Measurements from ENCODE around the gene CELF4.
A peak's percentile ranks its signal among the peaks of the same experiment; 100 is the strongest.

Gene CELF4

DNA sequence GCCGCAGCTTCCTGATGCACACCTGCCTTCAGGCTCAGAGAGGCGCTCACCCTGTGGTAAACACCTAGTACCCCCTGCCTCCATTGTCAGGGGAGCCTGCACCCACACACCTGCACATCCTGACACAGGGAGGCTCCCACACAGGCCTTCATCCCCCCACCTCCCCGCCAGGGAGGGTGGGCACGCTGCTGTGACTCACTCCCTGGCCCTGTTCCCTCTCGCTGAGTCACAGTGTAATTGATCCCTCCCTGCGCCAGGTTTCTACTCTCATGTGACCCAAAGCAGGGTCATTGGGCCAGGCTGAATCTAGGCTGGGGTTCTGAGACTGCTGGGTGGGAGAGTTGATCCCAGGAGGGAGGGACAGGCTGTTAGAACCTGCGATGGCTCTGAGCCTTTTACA lies 8.5 kb upstream of the CELF4 start:
- peak; percentile 65 for DNase-seq (ENCODE audit: low spot score)
- no peak for FAIRE-seq

GRCh38 chr18:37572736-37573135 lies 7.1 kb upstream of the CELF4 start:
- DNase-seq (ENCODE audit: low spot score): no peak

DNA sequence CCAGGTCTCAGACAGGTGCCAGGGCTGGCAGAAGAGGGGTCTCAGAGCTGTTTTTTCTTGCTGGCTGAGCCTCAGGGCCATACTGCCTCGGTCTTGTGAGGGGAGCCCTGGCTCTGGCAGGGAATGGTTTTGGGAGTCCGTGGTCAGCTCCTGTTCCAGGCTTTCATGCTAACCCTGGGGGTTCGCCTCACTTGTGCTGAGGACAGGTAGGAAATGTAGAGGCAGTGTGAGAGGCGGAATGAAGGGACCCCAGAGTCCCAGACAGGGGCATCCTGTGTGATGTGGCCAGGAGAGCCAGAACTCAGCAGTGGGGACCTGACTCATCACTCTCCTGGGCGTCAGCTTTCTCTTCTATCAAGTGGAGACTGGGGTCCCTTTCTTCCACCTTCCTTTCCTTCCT lies 5.7 kb upstream of the CELF4 start:
- FAIRE-seq (no peak), DNase-seq (ENCODE audit: low spot score) (no peak)

More at GRCh38 chr18:37572736-37573135, 7.1 kb upstream of the CELF4 start:
- FAIRE-seq: no peak

DNA sequence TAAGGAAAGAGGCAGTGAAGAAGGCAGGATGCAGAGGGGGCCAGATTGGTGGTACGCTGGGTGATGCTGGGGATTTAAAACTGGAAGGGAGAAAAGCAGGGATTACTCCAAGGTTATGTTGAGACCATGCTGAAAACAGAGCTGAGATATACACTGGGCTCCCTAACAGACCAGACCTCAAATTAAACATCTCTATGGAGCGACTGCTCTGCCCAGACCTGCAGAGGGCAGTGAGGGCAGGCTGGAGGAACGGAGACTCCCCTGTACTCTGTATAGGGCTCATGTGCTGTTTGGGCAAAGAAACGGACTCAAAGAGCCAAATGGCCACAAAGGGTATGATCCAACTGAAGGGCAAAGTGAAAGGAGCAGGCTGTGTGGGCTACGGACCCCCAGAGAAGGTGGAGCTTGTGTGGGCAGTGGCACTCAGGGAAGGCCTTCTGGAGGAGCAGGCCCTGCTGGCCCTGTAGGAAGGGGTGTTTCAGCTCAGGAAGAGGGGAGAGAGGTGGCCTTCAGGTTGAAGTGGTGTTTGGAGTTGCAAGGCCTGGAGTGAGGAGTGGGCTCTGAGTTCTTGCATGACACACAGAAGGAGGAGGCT lies 4.8 kb upstream of the CELF4 start:
- DNase-seq (ENCODE audit: low spot score) (no peak), FAIRE-seq (no peak)

GRCh38 chr18:37568671-37569070 lies 3.1 kb upstream of the CELF4 start:
- FAIRE-seq: no peak

DNA sequence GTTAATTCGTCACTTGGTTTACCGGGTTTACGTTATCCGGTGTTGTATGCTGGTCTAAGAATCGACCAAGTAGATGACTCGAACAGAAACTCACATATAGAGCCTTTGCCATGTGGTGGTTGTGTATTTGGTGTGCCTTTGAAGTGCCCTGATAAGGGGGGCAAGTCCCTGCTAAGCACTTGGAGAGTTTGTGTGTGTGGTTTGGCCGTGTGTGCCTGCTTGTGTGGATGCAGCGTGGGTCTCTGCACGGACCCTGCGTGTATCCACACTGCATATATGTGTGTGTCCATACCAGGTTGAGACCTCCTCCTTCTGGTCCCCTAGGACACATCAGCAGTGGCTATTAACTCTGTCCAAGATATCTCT lies 2.4 kb upstream of the CELF4 start:
- DNase-seq (ENCODE audit: low spot score) (no peak), FAIRE-seq (no peak)

More at GRCh38 chr18:37568671-37569070, 3.1 kb upstream of the CELF4 start:
- no peak for DNase-seq (ENCODE audit: low spot score)

DNA sequence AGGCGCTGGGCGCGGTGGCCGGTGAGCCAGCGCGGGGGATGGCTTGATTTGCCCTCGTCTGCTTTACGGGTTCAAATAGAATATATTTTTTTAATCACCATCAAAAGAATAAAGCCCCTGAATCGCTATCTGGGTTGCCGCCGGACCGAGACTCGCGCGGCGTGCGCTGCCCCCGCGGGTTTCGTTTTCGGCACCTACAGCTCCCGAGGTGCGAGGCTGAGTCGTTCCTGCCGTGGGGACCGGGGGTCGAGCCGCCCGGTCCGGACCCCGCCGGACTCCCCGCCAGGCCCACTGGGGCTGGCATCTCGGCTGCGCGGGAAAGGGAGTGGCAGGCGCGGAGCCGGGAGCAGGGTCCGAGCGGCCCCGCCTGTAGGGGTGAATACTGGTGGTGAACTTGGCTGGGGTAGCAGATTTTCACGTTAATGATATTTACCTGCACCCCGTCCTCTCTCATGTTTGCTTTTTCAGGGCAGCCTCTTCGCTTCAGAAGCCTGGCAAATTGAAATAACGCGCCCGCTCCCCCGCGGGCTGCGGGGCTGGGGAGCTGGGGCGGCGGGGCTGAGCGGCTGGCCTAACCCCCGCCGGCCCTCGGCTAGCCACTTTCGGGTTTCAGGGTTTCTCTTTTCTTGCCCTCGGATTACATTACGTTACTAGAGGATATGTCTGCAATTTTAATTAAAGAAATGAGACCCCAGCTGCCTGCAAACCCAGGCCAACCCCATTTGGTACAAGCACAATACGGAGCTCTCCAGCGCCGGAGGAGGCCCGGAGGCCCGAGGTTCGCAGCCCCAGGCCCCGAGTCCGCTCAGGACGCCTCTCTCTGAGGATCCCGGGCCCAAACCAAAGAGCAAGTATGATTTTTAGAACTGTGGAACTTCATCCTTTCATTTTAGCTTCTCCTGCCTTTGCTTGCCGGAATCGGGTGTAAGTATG lies 1.7 kb upstream of the CELF4 start:
- FAIRE-seq (no peak), DNase-seq (ENCODE audit: low spot score) (no peak)

DNA sequence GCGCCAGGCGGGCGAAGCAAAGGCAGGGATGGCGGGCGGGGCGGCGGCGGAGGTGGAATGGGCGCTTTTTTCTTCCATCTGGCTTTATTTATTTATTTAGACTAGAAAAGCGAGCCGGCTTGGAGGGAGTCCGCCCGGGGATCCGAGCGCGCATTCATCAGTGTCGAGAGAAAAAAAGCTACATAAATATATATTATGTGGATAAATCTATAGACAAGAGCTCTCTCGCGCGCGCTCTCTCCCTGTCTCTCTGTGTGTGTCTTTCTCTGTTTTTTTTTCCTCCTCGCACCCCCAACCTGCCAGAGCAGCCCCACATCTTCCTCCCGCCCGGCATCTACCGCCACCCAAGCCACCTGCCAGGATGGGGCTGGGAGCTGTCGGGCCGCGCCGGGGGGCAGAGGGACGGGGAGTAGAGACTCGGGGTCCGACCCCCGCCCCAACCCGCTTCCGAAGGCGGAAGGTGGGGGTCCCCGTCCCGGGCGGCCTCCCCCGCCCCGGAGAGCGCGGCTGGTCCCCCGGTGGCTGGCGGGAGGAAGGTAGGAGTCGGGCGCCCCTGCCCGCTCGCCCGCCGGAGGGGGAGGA lies 972 bp upstream of the CELF4 start:
- DNase-seq (ENCODE audit: low spot score) (no peak), FAIRE-seq (no peak)

GRCh38 chr18:37565977-37566478 lies 430 bp upstream of the CELF4 start:
- DNase-seq (ENCODE audit: low spot score): peak; percentile 72
- FAIRE-seq: no peak

GRCh38 chr18:37564711-37565100 lies 892 bp downstream of the CELF4 start:
- FAIRE-seq (no peak), DNase-seq (ENCODE audit: low spot score) (peak; percentile 64)

GRCh38 chr18:37563931-37564392 lies 1.6 kb downstream of the CELF4 start:
- DNase-seq (ENCODE audit: low spot score) (no peak), FAIRE-seq (no peak)

DNA sequence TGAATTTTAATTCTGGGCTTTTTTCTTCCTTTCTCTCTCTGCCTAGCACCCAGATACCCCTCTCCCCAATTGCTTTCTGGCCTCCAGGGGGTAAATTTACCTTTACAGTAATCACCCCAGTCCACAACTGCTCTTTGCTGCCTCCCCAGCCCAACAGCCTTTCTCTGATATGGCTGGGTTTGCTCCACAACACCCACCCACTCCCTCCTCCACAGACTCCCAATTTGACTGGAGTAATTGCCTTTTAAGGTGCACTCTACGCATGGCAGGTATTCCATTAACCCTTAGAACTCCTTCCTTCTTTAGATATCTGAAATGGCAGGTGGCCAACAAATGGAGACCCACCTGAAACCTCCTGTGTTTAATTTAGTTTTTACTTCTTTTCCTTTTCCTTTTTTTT lies 3.6 kb downstream of the CELF4 start:
- FAIRE-seq: no peak
- DNase-seq (ENCODE audit: low spot score): no peak

DNA sequence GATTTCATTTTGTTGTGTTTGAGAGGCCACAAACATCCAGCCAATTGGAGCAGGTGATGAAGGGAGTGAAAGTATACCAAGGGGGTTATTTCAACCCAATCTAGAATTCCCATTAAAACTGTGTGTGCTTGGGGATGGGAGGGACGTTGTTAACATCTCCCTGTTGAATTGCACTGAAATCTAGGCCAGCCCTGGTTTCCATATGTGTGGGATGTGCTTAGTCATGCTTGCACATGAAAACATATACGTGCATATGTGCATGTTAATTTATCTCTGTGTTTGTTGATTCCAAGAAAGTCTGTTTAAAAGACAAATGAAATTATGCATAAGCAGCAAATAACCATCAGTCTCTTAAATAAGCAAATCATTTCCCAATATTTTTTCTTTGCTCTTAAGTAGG lies 5.6 kb downstream of the CELF4 start:
- no peak for FAIRE-seq
- DNase-seq (ENCODE audit: low spot score): no peak

GRCh38 chr18:37559194-37559593 lies 6.4 kb downstream of the CELF4 start:
- no peak for DNase-seq (ENCODE audit: low spot score)
- FAIRE-seq: no peak

DNA sequence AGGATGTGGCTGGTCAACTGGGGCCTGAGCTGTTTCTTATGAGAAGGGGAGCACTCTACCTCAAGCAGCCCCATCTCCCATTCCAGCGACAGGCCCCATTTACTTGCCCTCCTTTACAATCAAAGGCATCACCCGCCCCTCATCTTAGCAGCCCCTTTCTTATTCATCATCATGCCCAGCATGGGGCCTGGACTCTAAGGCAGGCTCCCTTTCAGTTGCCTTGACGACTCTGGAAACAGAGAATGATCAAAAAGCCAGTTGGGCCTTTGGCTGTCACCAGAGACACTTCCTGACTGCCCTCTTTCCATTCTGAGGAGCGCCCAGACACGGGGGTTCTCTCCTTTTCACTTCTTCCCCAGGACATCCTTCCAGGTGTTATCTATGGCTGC lies 11.2 kb downstream of the CELF4 start:
- no peak for FAIRE-seq

GRCh38 chr18:37553633-37554398 lies 11.8 kb downstream of the CELF4 start:
- DNase-seq (ENCODE audit: low spot score) (peak; percentile 15), FAIRE-seq (no peak)

More for the DNA sequence above, 11.2 kb downstream of the CELF4 start:
- no peak for DNase-seq (ENCODE audit: low spot score)

- DNase-seq (ENCODE audit: low spot score) (no peak), FAIRE-seq (no peak)
Measured at GRCh38 chr18:37552286-37552685, 13.3 kb downstream of the CELF4 start.

- DNase-seq (ENCODE audit: low spot score) (no peak), FAIRE-seq (no peak)
Measured at GRCh38 chr18:37551846-37552245, 13.8 kb downstream of the CELF4 start.

DNA sequence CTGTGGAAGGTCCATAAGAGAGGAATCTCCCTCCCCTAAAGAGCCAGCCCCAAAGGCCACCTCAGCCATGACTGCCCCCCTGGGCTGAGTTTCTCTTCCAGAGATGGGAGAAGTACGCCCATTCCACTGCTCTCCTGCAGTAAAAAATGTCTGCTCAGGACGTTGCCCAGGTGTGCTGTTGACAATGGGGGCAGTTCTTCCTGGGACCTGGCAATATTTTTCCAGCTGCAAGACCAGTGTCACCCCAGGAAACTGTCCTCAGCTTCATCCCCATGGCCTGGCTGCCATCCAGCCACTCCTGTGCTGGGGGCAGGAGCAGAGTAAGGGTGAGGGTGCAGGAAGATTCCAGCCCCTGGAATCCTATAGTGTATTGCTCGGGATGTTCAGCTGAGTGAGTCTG lies 14.3 kb downstream of the CELF4 start:
- DNase-seq (ENCODE audit: low spot score): no peak
- FAIRE-seq: no peak

DNA sequence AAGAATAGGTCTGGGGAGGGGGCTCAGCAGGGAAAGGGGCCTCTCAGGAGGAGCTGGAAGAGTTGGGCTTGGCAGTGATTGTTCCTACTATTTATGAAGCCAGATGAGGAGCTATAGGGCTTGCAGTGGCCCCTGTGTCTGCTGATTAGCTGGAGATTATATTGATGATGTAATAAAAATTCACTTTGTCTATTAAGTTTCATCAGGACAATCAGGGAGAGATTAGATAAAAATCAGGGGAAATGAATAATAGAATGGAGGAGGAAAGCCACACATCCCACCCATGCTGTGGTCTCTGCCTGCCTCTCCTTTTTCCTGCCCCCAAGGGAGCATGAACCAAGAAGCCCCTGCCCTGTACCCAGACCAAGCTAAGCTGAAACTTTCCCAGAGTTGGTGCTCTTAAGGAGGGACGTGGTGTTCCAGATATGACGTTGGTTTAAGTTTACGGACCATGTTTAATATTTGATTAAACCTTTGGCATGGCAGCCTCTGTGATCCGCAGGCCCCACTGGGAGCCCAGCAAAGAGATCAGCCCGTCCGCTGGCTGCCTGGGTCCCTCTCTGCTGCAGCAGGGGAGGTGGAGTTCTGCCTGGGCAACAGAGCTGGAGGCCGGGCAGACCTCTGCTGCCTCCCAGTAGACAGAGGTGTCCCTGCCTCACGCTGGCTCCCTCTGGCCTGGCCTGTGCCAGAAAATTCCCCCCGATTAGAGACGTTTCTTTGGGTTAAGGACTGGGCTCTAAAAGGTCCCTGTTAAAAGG lies 15.3 kb downstream of the CELF4 start:
- no peak for FAIRE-seq
- DNase-seq (ENCODE audit: low spot score): no peak

All from urothelium cell line (cell line).